ENCODE measurements around the gene GABRB1.

GABRB1 gene

DNA sequence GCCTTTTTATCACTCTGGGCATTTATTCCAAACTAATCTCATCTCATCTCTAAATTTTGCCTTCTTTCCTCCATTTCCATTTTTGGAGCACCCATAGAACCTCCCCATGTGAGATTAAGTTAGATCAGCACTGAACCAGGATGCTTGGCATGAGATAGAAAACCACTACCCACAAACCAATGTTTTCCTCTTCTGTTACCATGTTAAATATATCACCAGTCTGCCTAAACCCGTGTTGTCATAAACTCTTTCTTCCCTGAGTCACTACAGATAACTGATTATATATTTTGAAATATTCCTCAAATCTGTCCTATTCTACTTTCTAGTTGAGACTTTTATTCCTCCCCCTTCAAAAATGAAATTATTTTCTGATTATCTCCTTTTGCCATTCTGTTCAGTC, 37.6 kb downstream of the GABRB1 start:
- Histone ChIP-seq H3K9me3 (ENCODE audit: insufficient read depth, low read length, severe bottlenecking) (no peaks in the 10 kb centered on the region), H3K4me2 (ENCODE audit: insufficient read depth, low read length) (no peak overlapping the region), H3K27ac (ENCODE audit: low read length) (no peak overlapping the region), H4K20me1 (ENCODE audit: insufficient read depth, low read length) (no peaks in the 10 kb centered on the region), H2AFZ (ENCODE audit: low read depth, low read length) (no peak overlapping the region), H3K79me2 (ENCODE audit: insufficient read depth, low read length) (no peaks in the 10 kb centered on the region), H3K27me3 (ENCODE audit: insufficient read depth, low read length, poor library complexity) (no peaks in the 10 kb centered on the region), H3K4me1 (ENCODE audit: insufficient read depth, low read length) (no peaks in the 10 kb centered on the region), H3K4me3 (ENCODE audit: low read depth in 1 of 2, low read length in 2 of 2) (no peak overlapping the region), H3K36me3 (ENCODE audit: insufficient read depth, low read length) (no peaks in the 10 kb centered on the region), H3K9ac (ENCODE audit: low read depth, low read length) (no peak overlapping the region)
- ATAC-seq (ENCODE audit: insufficient read depth, low read depth) = no peak
- TF ChIP-seq EZH2 (IDR thresholded peaks at IDR 0.05; ENCODE audit: borderline replicate concordance, low read depth, low read length, severe bottlenecking) (no peak), CTCF (IDR thresholded peaks at IDR 0.05; ENCODE audit: borderline replicate concordance, extremely low read depth, low read length, poor library complexity, severe bottlenecking) (no peak)
- no peak for DNase-seq

- no peaks in the 10 kb centered on the region for H3K27me3 ChIP-seq (ENCODE audit: insufficient read depth, low read length, poor library complexity)
- H4K20me1 ChIP-seq (ENCODE audit: insufficient read depth, low read length) = no peaks in the 10 kb centered on the region
- no peak overlapping the region for H3K4me3 ChIP-seq (ENCODE audit: low read depth in 1 of 2, low read length in 2 of 2)
- H2AFZ ChIP-seq (ENCODE audit: low read depth, low read length) = no peak overlapping the region
- no peaks in the 10 kb centered on the region for H3K4me1 ChIP-seq (ENCODE audit: insufficient read depth, low read length)
- ATAC-seq (ENCODE audit: insufficient read depth, low read depth) (no peak), DNase-seq (no peak)
- H3K36me3 ChIP-seq (ENCODE audit: insufficient read depth, low read length) = no peaks in the 10 kb centered on the region
- H3K27ac ChIP-seq (ENCODE audit: low read length) = no peak overlapping the region
- H3K79me2 ChIP-seq (ENCODE audit: insufficient read depth, low read length) = no peaks in the 10 kb centered on the region
- H3K9ac ChIP-seq (ENCODE audit: low read depth, low read length) = no peak overlapping the region
- TF ChIP-seq EZH2 (IDR thresholded peaks at IDR 0.05; ENCODE audit: borderline replicate concordance, low read depth, low read length, severe bottlenecking) = no peak
- no peak for TF ChIP-seq CTCF (IDR thresholded peaks at IDR 0.05; ENCODE audit: borderline replicate concordance, extremely low read depth, low read length, poor library complexity, severe bottlenecking)
- no peaks in the 10 kb centered on the region for H3K9me3 ChIP-seq (ENCODE audit: insufficient read depth, low read length, severe bottlenecking)
- H3K4me2 ChIP-seq (ENCODE audit: insufficient read depth, low read length) = no peak overlapping the region
Observed at GRCh38 chr4:47071901-47072341, 40.6 kb downstream of the GABRB1 start.

GRCh38 chr4:47073647-47074046, 42.3 kb downstream of the GABRB1 start:
- ATAC-seq (ENCODE audit: insufficient read depth, low read depth) (no peak), DNase-seq (no peak)
- Histone ChIP-seq H3K9me3 (ENCODE audit: insufficient read depth, low read length, severe bottlenecking) (no peaks in the 10 kb centered on the region), H3K27me3 (ENCODE audit: insufficient read depth, low read length, poor library complexity) (no peaks in the 10 kb centered on the region), H3K4me1 (ENCODE audit: insufficient read depth, low read length) (no peaks in the 10 kb centered on the region), H3K36me3 (ENCODE audit: insufficient read depth, low read length) (no peaks in the 10 kb centered on the region), H3K4me2 (ENCODE audit: insufficient read depth, low read length) (no peak overlapping the region), H3K4me3 (ENCODE audit: low read depth in 1 of 2, low read length in 2 of 2) (no peak overlapping the region), H3K27ac (ENCODE audit: low read length) (no peak overlapping the region), H2AFZ (ENCODE audit: low read depth, low read length) (no peak overlapping the region), H3K9ac (ENCODE audit: low read depth, low read length) (no peak overlapping the region), H3K79me2 (ENCODE audit: insufficient read depth, low read length) (no peaks in the 10 kb centered on the region), H4K20me1 (ENCODE audit: insufficient read depth, low read length) (no peaks in the 10 kb centered on the region)
- TF ChIP-seq EZH2 (IDR thresholded peaks at IDR 0.05; ENCODE audit: borderline replicate concordance, low read depth, low read length, severe bottlenecking) = no peak
- no peak for TF ChIP-seq CTCF (IDR thresholded peaks at IDR 0.05; ENCODE audit: borderline replicate concordance, extremely low read depth, low read length, poor library complexity, severe bottlenecking)

GRCh38 chr4:47074816-47075215, 43.4 kb downstream of the GABRB1 start:
- no peaks in the 10 kb centered on the region for H3K79me2 ChIP-seq (ENCODE audit: insufficient read depth, low read length)
- no peaks in the 10 kb centered on the region for H3K4me1 ChIP-seq (ENCODE audit: insufficient read depth, low read length)
- no peak for TF ChIP-seq CTCF (IDR thresholded peaks at IDR 0.05; ENCODE audit: borderline replicate concordance, extremely low read depth, low read length, poor library complexity, severe bottlenecking)
- no peak for TF ChIP-seq EZH2 (IDR thresholded peaks at IDR 0.05; ENCODE audit: borderline replicate concordance, low read depth, low read length, severe bottlenecking)
- no peaks in the 10 kb centered on the region for H3K36me3 ChIP-seq (ENCODE audit: insufficient read depth, low read length)
- DNase-seq (no peak), ATAC-seq (ENCODE audit: insufficient read depth, low read depth) (no peak)
- H3K27ac ChIP-seq (ENCODE audit: low read length) = no peak overlapping the region
- H3K4me2 ChIP-seq (ENCODE audit: insufficient read depth, low read length) = no peak overlapping the region
- no peaks in the 10 kb centered on the region for H3K27me3 ChIP-seq (ENCODE audit: insufficient read depth, low read length, poor library complexity)
- H2AFZ ChIP-seq (ENCODE audit: low read depth, low read length) = no peak overlapping the region
- H3K4me3 ChIP-seq (ENCODE audit: low read depth in 1 of 2, low read length in 2 of 2) = no peak overlapping the region
- H4K20me1 ChIP-seq (ENCODE audit: insufficient read depth, low read length) = no peaks in the 10 kb centered on the region
- no peak overlapping the region for H3K9ac ChIP-seq (ENCODE audit: low read depth, low read length)
- no peaks in the 10 kb centered on the region for H3K9me3 ChIP-seq (ENCODE audit: insufficient read depth, low read length, severe bottlenecking)

Data from DND-41 (cell line).